Lower leg skin (tissue), 3 donors: Measurements from ENCODE around the gene IRF2.

Experiments
- POLR2A ChIP-seq, 2 donors: fragments of 450-650 bp; IDR thresholded peaks; one replicate each; pipeline ENCODE4 v1.6.1; 2016 to 2017; ENCODE audit warnings: antibody characterized with exemption in 2 of 2, mild to moderate bottlenecking in 1 of 2, moderate library complexity in 1 of 2
- TF ChIP-seq, protein P1 (sequence below), 3 donors: fragments of 450-650 bp; IDR thresholded peaks; one replicate each; pipeline ENCODE4 v1.5.1; 2016; ENCODE audit warnings: antibody characterized with exemption in 3 of 3, mild to moderate bottlenecking in 3 of 3, moderate library complexity in 2 of 3

DNA sequence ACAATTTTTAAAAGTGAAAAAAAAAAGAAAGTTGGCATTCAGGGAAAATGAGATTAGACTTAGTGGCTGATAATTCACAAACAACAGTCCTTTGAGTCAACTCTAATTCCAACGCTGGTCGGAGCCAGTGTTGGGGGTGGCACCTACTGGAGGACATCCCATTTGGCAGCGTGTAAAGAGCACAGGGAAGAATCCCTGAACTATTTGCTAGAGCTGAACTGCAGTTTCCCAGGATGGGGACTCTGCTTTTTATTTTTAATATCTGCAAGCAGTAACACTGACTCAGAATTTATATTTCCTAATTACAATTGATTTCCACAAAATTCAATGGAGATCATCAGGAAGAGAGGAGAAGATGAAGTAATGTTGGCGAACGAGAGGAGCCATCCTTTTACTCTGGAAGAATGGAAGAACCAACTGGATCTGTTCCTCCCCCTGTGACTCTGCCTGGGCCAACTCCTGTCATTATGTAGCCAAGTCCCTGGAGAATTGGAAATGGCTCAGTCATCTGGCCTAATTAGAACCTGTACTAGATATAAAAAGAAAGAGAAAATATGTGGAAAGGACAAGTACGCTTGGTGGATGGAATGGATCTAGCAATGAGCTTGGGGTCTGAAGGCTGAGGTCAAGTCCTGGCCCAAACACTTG, 76.7 kb downstream of the IRF2 start:
- TF ChIP-seq, protein P1, sequence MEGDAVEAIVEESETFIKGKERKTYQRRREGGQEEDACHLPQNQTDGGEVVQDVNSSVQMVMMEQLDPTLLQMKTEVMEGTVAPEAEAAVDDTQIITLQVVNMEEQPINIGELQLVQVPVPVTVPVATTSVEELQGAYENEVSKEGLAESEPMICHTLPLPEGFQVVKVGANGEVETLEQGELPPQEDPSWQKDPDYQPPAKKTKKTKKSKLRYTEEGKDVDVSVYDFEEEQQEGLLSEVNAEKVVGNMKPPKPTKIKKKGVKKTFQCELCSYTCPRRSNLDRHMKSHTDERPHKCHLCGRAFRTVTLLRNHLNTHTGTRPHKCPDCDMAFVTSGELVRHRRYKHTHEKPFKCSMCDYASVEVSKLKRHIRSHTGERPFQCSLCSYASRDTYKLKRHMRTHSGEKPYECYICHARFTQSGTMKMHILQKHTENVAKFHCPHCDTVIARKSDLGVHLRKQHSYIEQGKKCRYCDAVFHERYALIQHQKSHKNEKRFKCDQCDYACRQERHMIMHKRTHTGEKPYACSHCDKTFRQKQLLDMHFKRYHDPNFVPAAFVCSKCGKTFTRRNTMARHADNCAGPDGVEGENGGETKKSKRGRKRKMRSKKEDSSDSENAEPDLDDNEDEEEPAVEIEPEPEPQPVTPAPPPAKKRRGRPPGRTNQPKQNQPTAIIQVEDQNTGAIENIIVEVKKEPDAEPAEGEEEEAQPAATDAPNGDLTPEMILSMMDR (IDR thresholded peaks at IDR 0.05): no peak
- no peak for TF ChIP-seq POLR2A (IDR thresholded peaks at IDR 0.05)
